SK-N-SH (cell line): ENCODE data around the gene GLRX5. TPM values are rescaled to one million over a fixed set of nuclear protein-coding genes. Genes with fewer than 3 reads are reported as not detected.
"Not testable (repeated sequence)": the region's sequence is repeated elsewhere in the genome, so short reads cannot be mapped to it uniquely, and the experiment has no call there.

Source experiments
- CTCF ChIA-PET: fragments of 300-600, 350-600 bp; formaldehyde crosslinking; extraction: SDS; loops from one replicate; lab custom pipeline; 2021; lab: Yijun Ruan, JAX
- POLR2A ChIA-PET: fragments of 350-600 bp; sonication (Branson Sonifier 250); formaldehyde crosslinking; extraction: SDS; loops from one replicate; lab custom pipeline; 2020; ENCODE audit warnings: antibody characterized with exemption, inconsistent platforms; lab: Yijun Ruan, JAX
- DNase-seq: peaks from one replicate; pipeline ENCODE4 v3.0.0; 2012
- H2AFZ ChIP-seq: fragments of 200-600 bp; sonication (generic); 2 replicates; pipeline ENCODE4 v1.8.1; 2016; ENCODE audit warnings: antibody characterized with exemption, mild to moderate bottlenecking, low read depth
- H3F3A ChIP-seq: fragments of 200-600 bp; sonication (generic); replicated peaks from 2 replicates; pipeline ENCODE3; 2016; ENCODE audit warnings: antibody characterized with exemption, mild to moderate bottlenecking; ENCODE audit not compliant: insufficient read depth
- H3K27ac ChIP-seq, 2 experiments: fragments of 200-500 bp in 1 of 2; fragments of 200-600 bp in 1 of 2; sonication (Bioruptor generic) in 1 of 2; sonication (generic), shearing (Covaris generic) in 1 of 2; 2 replicates each; pipeline versions ENCODE4 v1.5.1 to v1.6.1; 2014 to 2016; ENCODE audit warnings: low read depth in 2 of 2, inconsistent platforms in 1 of 2, low read length in 1 of 2, mild to moderate bottlenecking in 1 of 2, mixed read lengths in 1 of 2
- H3K27me3 ChIP-seq: fragments of 200-600 bp; sonication (generic), shearing (Covaris generic); 2 replicates; pipeline ENCODE4 v1.6.1; 2016; ENCODE audit warnings: mixed run types; ENCODE audit not compliant: insufficient read depth
- H3K36me3 ChIP-seq, 2 experiments: fragments of 200-500 bp in 1 of 2; fragments of 200-600 bp in 1 of 2; sonication (Bioruptor generic) in 1 of 2; sonication (generic) in 1 of 2; replicated peaks in 1 of 2; 2 replicates each; pipeline versions ENCODE3 to v1.5.1; 2014 to 2016; ENCODE audit warnings: low read length in 1 of 2, mild to moderate bottlenecking in 1 of 2; ENCODE audit not compliant: insufficient read depth in 2 of 2, control insufficient read depth in 1 of 2
- H3K4me1 ChIP-seq, 2 experiments: fragments of 200-500 bp in 1 of 2; fragments of 200-600 bp in 1 of 2; sonication (Bioruptor generic) in 1 of 2; sonication (generic), shearing (Covaris generic) in 1 of 2; 2 replicates each; pipeline versions ENCODE4 v1.5.1 to v1.6.1; 2014 to 2016; ENCODE audit warnings: low read depth in 1 of 2, low read length in 1 of 2, mixed run types in 1 of 2; ENCODE audit not compliant: insufficient read depth in 2 of 2, control insufficient read depth in 1 of 2
- H3K4me2 ChIP-seq: fragments of 200-600 bp; sonication (generic), shearing (Covaris generic); 2 replicates; pipeline ENCODE4 v1.6.1; 2017; ENCODE audit warnings: mixed run types
- H3K4me3 ChIP-seq, 2 experiments: fragments of 200-500 bp in 1 of 2; fragments of 200-600 bp in 1 of 2; sonication (Bioruptor generic) in 1 of 2; sonication (generic), shearing (Covaris generic) in 1 of 2; 2 replicates each; pipeline versions ENCODE4 v1.5.1 to v1.8.1; 2014 to 2016; ENCODE audit warnings: low read depth in 2 of 2, inconsistent platforms in 1 of 2, low read length in 1 of 2, mild to moderate bottlenecking in 1 of 2, mixed read lengths in 1 of 2, moderate library complexity in 1 of 2
- H3K79me2 ChIP-seq: fragments of 200-600 bp; sonication (generic); 2 replicates; pipeline ENCODE4 v1.8.1; 2017; ENCODE audit warnings: mild to moderate bottlenecking; ENCODE audit not compliant: insufficient read depth
- H3K9ac ChIP-seq: fragments of 200-600 bp; sonication (generic); 2 replicates; pipeline ENCODE4 v1.6.1; 2017; ENCODE audit warnings: mixed run types
- H3K9me2 ChIP-seq: fragments of 200-600 bp; sonication (generic); 2 replicates; pipeline ENCODE4 v1.6.1; 2017; ENCODE audit warnings: mixed run types
- H3K9me3 ChIP-seq: fragments of 200-600 bp; sonication (generic); 2 replicates; pipeline ENCODE4 v1.6.1; 2017; ENCODE audit warnings: mixed run types, mild to moderate bottlenecking, moderate library complexity
- H4K20me1 ChIP-seq: fragments of 200-600 bp; sonication (generic); 2 replicates; pipeline ENCODE4 v1.6.1; 2017; ENCODE audit warnings: mild to moderate bottlenecking, mixed run types; ENCODE audit not compliant: insufficient read depth
- CHD2 ChIP-seq: fragments of 150-350 bp; IDR thresholded peaks from 2 replicates; pipeline ENCODE4 v1.6.1; 2018; ENCODE audit warnings: low read length; ENCODE audit not compliant: partially characterized antibody
- ELF1 ChIP-seq: IDR thresholded peaks from 2 replicates; pipeline ENCODE4 v1.4.0; 2012
- EP300 ChIP-seq, 2 experiments: IDR thresholded peaks; 2 replicates each; pipeline versions ENCODE4 v1.4.0 to v1.6.1; 2012; ENCODE audit warnings: borderline replicate concordance in 1 of 2, low read depth in 1 of 2, low read length in 1 of 2
- EZH2phosphoT487 ChIP-seq: fragments of 200-600 bp; sonication (generic); IDR thresholded peaks from 2 replicates; pipeline ENCODE4 v1.6.1; 2017; ENCODE audit warnings: low read depth, mixed run types, mild to moderate bottlenecking, antibody characterized with exemption, moderate library complexity, borderline replicate concordance
- FOSL2 ChIP-seq: IDR thresholded peaks from 2 replicates; pipeline ENCODE4 v1.4.0; 2012; ENCODE audit warnings: low read depth, mild to moderate bottlenecking, moderate library complexity, borderline replicate concordance
- FOXM1 ChIP-seq: IDR thresholded peaks from 2 replicates; pipeline ENCODE4 v1.4.0; 2012; ENCODE audit warnings: low read depth, mild to moderate bottlenecking
- GABPA ChIP-seq: IDR thresholded peaks from 2 replicates; pipeline ENCODE4 v1.4.0; 2012; ENCODE audit warnings: low read depth, mild to moderate bottlenecking
- GATA2 ChIP-seq: sonication (generic); formaldehyde crosslinking; IDR thresholded peaks from 2 replicates; pipeline ENCODE4 v1.5.0; 2020; ENCODE audit warnings: mild to moderate bottlenecking, missing genetic modification reagents
- JUND ChIP-seq: IDR thresholded peaks from 2 replicates; pipeline ENCODE4 v1.4.0; 2012
- MEF2A ChIP-seq: IDR thresholded peaks from 2 replicates; pipeline ENCODE4 v1.4.0; 2012; ENCODE audit warnings: low read depth, borderline replicate concordance
- MXI1 ChIP-seq: IDR thresholded peaks from 2 replicates; pipeline ENCODE4 v1.6.1; 2012; ENCODE audit warnings: mild to moderate bottlenecking, low read depth, low read length, improper control_type of control experiment
- NFIC ChIP-seq: IDR thresholded peaks from 2 replicates; pipeline ENCODE4 v1.4.0; 2012; ENCODE audit warnings: borderline replicate concordance
- NRF1 ChIP-seq: IDR thresholded peaks from 2 replicates; pipeline ENCODE4 v1.6.1; 2012; ENCODE audit warnings: low read depth, mild to moderate bottlenecking, low read length
- POLR2AphosphoS5 ChIP-seq: IDR thresholded peaks from 2 replicates; pipeline ENCODE4 v1.6.1; 2012; ENCODE audit warnings: low read depth, low read length
- RCOR1 ChIP-seq: fragments of 150-350 bp; IDR thresholded peaks from 2 replicates; pipeline ENCODE4 v1.6.1; 2017; ENCODE audit warnings: antibody characterized with exemption, low read length
- RFX5 ChIP-seq: IDR thresholded peaks from 2 replicates; pipeline ENCODE4 v1.6.1; 2012; ENCODE audit warnings: mild to moderate bottlenecking, improper control_type of control experiment, low read length
- RXRA ChIP-seq: IDR thresholded peaks from 2 replicates; pipeline ENCODE4 v1.4.0; 2012; ENCODE audit warnings: low read depth, mild to moderate bottlenecking, borderline replicate concordance
- SIN3A ChIP-seq: IDR thresholded peaks from 2 replicates; pipeline ENCODE4 v1.6.1; 2012; ENCODE audit warnings: low read depth, mild to moderate bottlenecking, low read length, moderate library complexity, borderline replicate concordance
- SMC3 ChIP-seq: IDR thresholded peaks from 2 replicates; pipeline ENCODE4 v1.6.1; 2012; ENCODE audit warnings: low read depth, low read length, improper control_type of control experiment
- TAF1 ChIP-seq: IDR thresholded peaks from 2 replicates; pipeline ENCODE4 v1.6.1; 2012; ENCODE audit warnings: low read depth, mild to moderate bottlenecking, low read length, moderate library complexity, borderline replicate concordance
- USF2 ChIP-seq: fragments of 150-350 bp; IDR thresholded peaks from 2 replicates; pipeline ENCODE4 v1.6.1; 2017; ENCODE audit warnings: antibody characterized with exemption, low read length, low read depth, borderline replicate concordance
- YY1 ChIP-seq: IDR thresholded peaks from 2 replicates; pipeline ENCODE4 v1.4.0; 2012; ENCODE audit warnings: low read depth, mild to moderate bottlenecking
- WGBS: methylation state at CpG from one replicate; pipeline ENCODE4 v1.1.6; 2017; ENCODE audit warnings: low lambda C conversion rate; 5-methylcytosine and 5-hydroxymethylcytosine counted together
- polyA plus RNA-seq, 3 experiments: library from polyadenylated mRNA; depleted of rRNA; stranded (reverse); fragments of >200 nt; gene quantifications; 2 replicates each; pipeline ENCODE4 v1.2.3, GENCODE V29; 2012
- TF ChIP-seq, protein P1 (sequence below): IDR thresholded peaks from 2 replicates; pipeline ENCODE4 v1.4.0; 2012; ENCODE audit warnings: low read depth, borderline replicate concordance

Gene GLRX5
- polyA plus RNA-seq, 1 of the 3 experiments (the other 2 are of a cell fraction), result 29.1 TPM

- H3K4me3 ChIP-seq, result no peak overlapping the region
- H3K9me2 ChIP-seq, result no peaks in the 10 kb centered on the region
- H3K27me3 ChIP-seq, result no peaks in the 10 kb centered on the region
- TF ChIP-seq GATA2 (CRISPR knock-in tag), result peak; percentile 67
- TF ChIP-seq FOXM1, result no peak
- TF ChIP-seq MEF2A, result no peak
- TF ChIP-seq, protein P1, sequence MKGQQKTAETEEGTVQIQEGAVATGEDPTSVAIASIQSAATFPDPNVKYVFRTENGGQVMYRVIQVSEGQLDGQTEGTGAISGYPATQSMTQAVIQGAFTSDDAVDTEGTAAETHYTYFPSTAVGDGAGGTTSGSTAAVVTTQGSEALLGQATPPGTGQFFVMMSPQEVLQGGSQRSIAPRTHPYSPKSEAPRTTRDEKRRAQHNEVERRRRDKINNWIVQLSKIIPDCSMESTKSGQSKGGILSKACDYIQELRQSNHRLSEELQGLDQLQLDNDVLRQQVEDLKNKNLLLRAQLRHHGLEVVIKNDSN, result no peak
- peak in 1 of 2 experiments; percentile 66; a peak in 2 of 4 replicates for TF ChIP-seq EP300 (IDR thresholded peaks at IDR 0.05; ENCODE audit: borderline replicate concordance in 1 of 2, low read depth in 1 of 2, low read length in 1 of 2)
- no peak for TF ChIP-seq POLR2AphosphoS5
- peak; percentile 72 for TF ChIP-seq MXI1
- no peak for TF ChIP-seq TAF1
- TF ChIP-seq RFX5, result no peak
- no peak for TF ChIP-seq CHD2
- POLR2A ChIA-PET, result interaction anchor here (0.9 to 1.1 kb wide), 2 partner anchors 19 to 67 kb away, joined by 3 read pairs; no protein-coding TSS in a partner anchor
- no peaks in the 10 kb centered on the region for H4K20me1 ChIP-seq
- no peaks in the 10 kb centered on the region for H3K9me3 ChIP-seq
- H3K9ac ChIP-seq, result no peak overlapping the region
- H2AFZ ChIP-seq, result no peak overlapping the region
- CTCF ChIA-PET, result interaction anchor here (0.6 to 3.0 kb wide), 6 partner anchors 12 to 590 kb away, joined by 3 to 18 read pairs (median 4); no protein-coding TSS in a partner anchor
- DNase-seq, result no peak
- WGBS, result 74% methylated on average over 6 of the region's 6 CpGs
- H3K27ac ChIP-seq, result peak overlapping the region; percentile 83 to 93; a peak in 3 of 4 replicates
- peaks cover 19 to 38% of the 10 kb centered on the region in 2 experiments for H3K4me1 ChIP-seq
- no peaks in the 10 kb centered on the region for H3K36me3 ChIP-seq
- H3F3A ChIP-seq, result peaks cover 8% of the 10 kb centered on the region
- peaks cover 4% of the 10 kb centered on the region; the same call in 1 of the 2 replicates for H3K79me2 ChIP-seq
- H3K4me2 ChIP-seq, result peak overlapping the region; percentile 62
These were observed 26.5 kb upstream of the GLRX5 start for GRCh38 chr14:95508377-95508776.

DNA sequence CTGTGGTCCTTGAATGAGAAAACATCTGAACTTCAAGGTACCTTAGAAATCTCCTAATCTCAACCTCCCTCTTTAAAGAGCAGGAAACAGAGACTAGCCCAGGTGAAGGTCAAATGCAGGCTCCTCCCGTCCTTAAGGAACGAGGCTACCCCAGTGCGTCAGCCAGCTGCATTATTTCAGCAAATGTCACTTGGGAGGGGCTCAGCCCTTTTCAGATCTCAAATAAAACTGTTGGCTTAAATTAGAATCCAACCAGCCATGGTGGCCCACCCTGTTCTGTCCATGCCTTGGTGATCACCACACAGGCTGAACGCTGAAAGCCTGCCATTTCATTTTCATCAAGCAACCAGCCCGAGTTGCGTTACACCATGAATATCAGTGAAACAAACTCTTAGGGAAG lies 25.4 kb upstream of the GLRX5 start:
- ChIA-PET POLR2A (no interaction called here), CTCF (interaction anchor here (1.0 to 3.0 kb wide), 2 partner anchors 11 to 67 kb away, joined by 3 to 18 read pairs; no protein-coding TSS in a partner anchor)
- no peak overlapping the region for H3K4me2 ChIP-seq
- H3K27ac ChIP-seq, result no peak overlapping the region
- H3F3A ChIP-seq, result peaks cover 8% of the 10 kb centered on the region
- no peak overlapping the region for H2AFZ ChIP-seq
- peaks cover 15 to 41% of the 10 kb centered on the region in 2 experiments for H3K4me1 ChIP-seq
- no peak overlapping the region for H3K4me3 ChIP-seq
- H3K79me2 ChIP-seq, result peaks cover 4% of the 10 kb centered on the region; the same call in 1 of the 2 replicates
- no peak for DNase-seq
- H4K20me1 ChIP-seq, result no peaks in the 10 kb centered on the region
- no peaks in the 10 kb centered on the region for H3K27me3 ChIP-seq
- H3K9me2 ChIP-seq, result no peaks in the 10 kb centered on the region
- H3K9me3 ChIP-seq, result no peaks in the 10 kb centered on the region
- 100% methylated on average over 6 of the region's 6 CpGs for WGBS
- no peak for TF ChIP-seq ELF1
- TF ChIP-seq USF2, result no peak
- no peak for TF ChIP-seq EP300 (IDR thresholded peaks at IDR 0.05; ENCODE audit: borderline replicate concordance in 1 of 2, low read depth in 1 of 2, low read length in 1 of 2)
- no peak for TF ChIP-seq FOSL2
- no peak for TF ChIP-seq RXRA
- no peak for TF ChIP-seq SMC3
- TF ChIP-seq NRF1, result no peak
- no peak for TF ChIP-seq EZH2phosphoT487
- TF ChIP-seq JUND, result no peak
- no peak for TF ChIP-seq YY1
- no peak for TF ChIP-seq POLR2AphosphoS5
- TF ChIP-seq, protein P1, result no peak
- no peak for TF ChIP-seq MEF2A
- TF ChIP-seq SIN3A, result no peak
- TF ChIP-seq RCOR1, result no peak
- TF ChIP-seq GABPA, result no peak
- no peak for TF ChIP-seq NFIC
- H3K36me3 ChIP-seq, result no peaks in the 10 kb centered on the region
- H3K9ac ChIP-seq, result no peak overlapping the region

DNA sequence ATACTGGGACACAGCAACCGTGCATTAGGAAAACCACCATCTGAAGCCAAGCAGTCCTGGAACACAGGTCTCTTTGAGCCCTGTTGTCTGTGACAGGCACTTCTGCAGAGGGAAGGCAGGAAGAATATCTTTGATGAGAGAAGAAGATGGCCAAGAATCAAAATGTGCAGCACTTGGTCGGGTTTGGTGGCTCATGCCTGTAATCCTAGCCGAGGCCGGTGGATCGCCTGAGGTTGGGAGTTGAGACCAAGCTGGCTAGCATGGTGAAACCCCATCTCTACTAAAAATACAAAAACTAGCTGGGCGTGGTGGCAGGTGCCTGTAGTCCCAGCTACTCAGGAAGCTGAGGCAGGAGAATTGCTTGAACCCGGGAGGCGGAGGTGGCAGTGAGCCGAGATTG lies 24.5 kb upstream of the GLRX5 start:
- CTCF ChIA-PET, result interaction anchor here (1.0 to 3.0 kb wide), 2 partner anchors 17 to 68 kb away, joined by 4 to 18 read pairs; no protein-coding TSS in a partner anchor
- H2AFZ ChIP-seq, H3K4me2 ChIP-seq, H3K4me3 ChIP-seq, H3K9me3 ChIP-seq, DNase-seq, H3K9me2 ChIP-seq, H4K20me1 ChIP-seq, H3K27me3 ChIP-seq, H3K36me3 ChIP-seq, POLR2A ChIA-PET, H3K9ac ChIP-seq, H3K79me2 ChIP-seq, H3K27ac ChIP-seq, H3F3A ChIP-seq: not testable (repeated sequence)
- peaks cover 19 to 44% of the 10 kb centered on the region in 2 experiments for H3K4me1 ChIP-seq
- WGBS, result 92% methylated on average over 9 of the region's 9 CpGs
